Activated T-cell treated with anti-CD3 and anti-CD28 coated beads for 24 hours (primary cell): ENCODE results near the gene CDH2.
"Not testable (repeated sequence)": the region's sequence is repeated elsewhere in the genome, so short reads cannot be mapped to it uniquely, and the experiment has no call there.

ENCODE experiments used
- DNase-seq: peaks from one replicate; pipeline ENCODE4 v3.0.0-alpha.2; 2020; ENCODE audit warnings: low read depth

CDH2 gene

GRCh38 chr18:27921392-27921791 is 255.5 kb downstream of the CDH2 start:
- DNase-seq: no peak

GRCh38 chr18:27920836-27921235 is 256.1 kb downstream of the CDH2 start:
- no peak for DNase-seq

GRCh38 chr18:27906189-27906588 is 270.7 kb downstream of the CDH2 start:
- DNase-seq: not testable (repeated sequence)

GRCh38 chr18:27903906-27904305 is 273.0 kb downstream of the CDH2 start:
- no peak for DNase-seq

- no peak for DNase-seq
Measured at GRCh38 chr18:27901424-27902226, 275.3 kb downstream of the CDH2 start.
